ENCODE results near the gene CPVL.

DNA sequence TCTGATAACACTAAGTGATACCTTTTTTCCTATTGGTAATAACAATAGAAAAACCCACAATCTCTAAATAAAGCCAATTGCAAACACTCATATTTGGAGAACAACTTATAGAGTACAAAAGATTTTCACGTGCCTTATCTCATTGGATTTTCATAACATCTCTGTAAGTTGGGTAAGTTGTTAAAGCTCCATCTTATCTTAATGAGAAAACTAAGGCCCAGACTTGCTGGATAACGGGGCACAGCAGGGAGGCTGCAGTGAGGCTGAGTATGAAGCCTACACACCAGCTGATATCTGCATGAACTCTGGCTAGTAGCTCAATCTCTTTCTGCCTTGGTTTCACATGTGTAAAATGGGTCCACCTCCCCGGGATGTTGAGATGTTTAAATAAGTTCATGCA is 26.8 kb downstream of the CPVL start:
- no peak for TF ChIP-seq POLR2AphosphoS5 (IDR thresholded peaks at IDR 0.05)
- no peak for TF ChIP-seq CTCF (IDR thresholded peaks at IDR 0.05)

Measured in prostate gland (tissue), 2 donors.